ENCODE data around the gene ABCD2.
"Not testable (repeated sequence)": the region's sequence is repeated elsewhere in the genome, so short reads cannot be mapped to it uniquely, and the experiment has no call there.

ABCD2 gene

DNA sequence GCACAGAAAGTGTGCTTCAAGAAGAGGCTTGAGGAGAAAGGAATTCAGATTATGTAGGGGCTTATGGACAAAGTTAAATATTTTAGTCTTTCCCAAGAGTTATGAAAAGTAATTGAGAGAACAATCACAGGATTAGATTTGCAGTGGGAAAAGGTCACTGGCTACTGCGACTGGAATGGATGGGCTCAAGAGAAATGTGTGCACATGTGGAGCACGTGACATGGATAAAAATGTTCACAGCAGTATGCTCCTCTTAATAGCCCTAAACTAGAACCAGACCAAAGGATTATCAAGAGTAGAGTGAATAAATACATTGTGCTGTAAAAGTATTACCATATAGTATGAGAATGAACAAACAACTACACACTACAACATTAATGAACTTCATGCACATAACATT is 78.1 kb downstream of the ABCD2 start:
- Histone ChIP-seq H3K9me3 (peaks cover 3% of the 10 kb centered on the region; the same call in 1 of the 2 replicates), H3K36me3 (no peaks in the 10 kb centered on the region), H3K27me3 (no peaks in the 10 kb centered on the region), H3K4me1 (peaks cover 13% of the 10 kb centered on the region), H3K4me3 (ENCODE audit: low read depth, low read length) (no peak overlapping the region)
- no peak for DNase-seq
- no peak for TF ChIP-seq CTCF (IDR thresholded peaks at IDR 0.05; ENCODE audit: low read depth, low read length)

DNA sequence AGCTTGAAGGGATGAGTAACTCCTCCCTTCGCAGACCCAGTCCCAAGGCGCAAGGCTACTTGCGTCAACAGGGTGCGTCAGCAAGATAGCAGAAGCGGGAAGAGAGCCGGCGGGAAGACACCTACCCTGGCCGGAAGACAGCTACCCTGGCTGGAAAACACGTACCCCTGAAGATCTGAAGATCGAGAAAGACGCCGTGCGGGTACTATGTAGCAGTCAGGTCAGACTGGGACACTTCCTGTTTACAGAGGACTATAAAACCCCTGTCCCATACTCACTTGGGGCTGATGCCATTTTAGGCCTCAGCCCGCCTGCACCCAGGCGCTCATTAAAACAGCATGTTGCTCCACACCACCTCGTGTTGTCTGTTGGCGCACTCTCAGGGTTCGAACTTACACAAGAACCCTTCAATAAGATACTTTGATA is 80.9 kb downstream of the ABCD2 start:
- Histone ChIP-seq H3K9me3 (peaks cover 3% of the 10 kb centered on the region; the same call in 1 of the 2 replicates), H3K4me3 (ENCODE audit: low read depth, low read length) (no peak overlapping the region), H3K36me3 (no peaks in the 10 kb centered on the region), H3K27me3 (no peaks in the 10 kb centered on the region), H3K4me1 (peaks cover 13% of the 10 kb centered on the region)
- no peak for TF ChIP-seq CTCF (IDR thresholded peaks at IDR 0.05; ENCODE audit: low read depth, low read length)
- DNase-seq, result no peak

DNA sequence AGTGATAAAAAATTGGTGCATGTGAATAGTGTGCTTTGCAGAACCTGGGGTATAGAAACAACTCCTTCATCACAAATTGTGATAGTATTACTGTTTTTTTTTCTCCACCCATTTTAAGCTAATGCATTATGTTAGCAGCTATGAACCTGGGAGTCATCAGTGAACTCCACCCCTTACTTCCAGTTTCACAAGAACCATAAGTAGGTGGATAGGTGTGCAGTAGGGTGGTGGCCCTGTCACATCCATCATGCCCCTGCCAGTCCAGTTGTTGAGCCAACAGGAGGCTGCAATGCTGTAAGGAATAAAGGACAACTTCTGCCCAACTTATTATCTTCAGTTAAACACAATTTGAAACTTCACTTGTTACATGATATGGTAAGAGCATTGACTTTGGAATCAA is 85.7 kb downstream of the ABCD2 start:
- DNase-seq, result no peak
- no peak for TF ChIP-seq CTCF (IDR thresholded peaks at IDR 0.05; ENCODE audit: low read depth, low read length)
- no peaks in the 10 kb centered on the region for H3K27me3 ChIP-seq
- H3K4me1 ChIP-seq, result peaks cover 5% of the 10 kb centered on the region; the same call in 1 of the 2 replicates
- H3K9me3 ChIP-seq, result peaks cover under 1% of the 10 kb centered on the region; the same call in 1 of the 2 replicates
- no peak overlapping the region for H3K4me3 ChIP-seq (ENCODE audit: low read depth, low read length)
- H3K36me3 ChIP-seq, result no peaks in the 10 kb centered on the region

DNA sequence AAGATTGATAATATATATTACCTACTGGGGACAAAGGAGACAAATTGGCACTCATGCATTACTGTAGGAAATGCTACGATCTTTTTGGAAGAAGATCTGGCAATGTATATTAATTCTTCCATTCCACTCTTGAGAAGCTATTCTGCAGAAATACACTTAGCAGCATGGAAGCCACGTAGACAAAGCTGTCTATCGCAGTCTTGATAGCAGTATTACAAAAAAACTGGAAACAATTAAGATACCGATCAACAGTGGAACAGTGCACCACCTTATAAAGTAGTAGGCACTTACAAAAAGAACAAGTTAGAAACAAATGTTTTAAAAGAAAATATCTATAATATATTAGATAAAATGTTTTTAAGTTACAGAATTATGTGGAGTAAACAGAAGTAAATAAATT is 87.2 kb downstream of the ABCD2 start:
- Histone ChIP-seq H3K36me3 (no peaks in the 10 kb centered on the region), H3K4me3 (ENCODE audit: low read depth, low read length) (no peak overlapping the region), H3K9me3 (no peaks in the 10 kb centered on the region), H3K4me1 (peaks cover 4% of the 10 kb centered on the region; the same call in 1 of the 2 replicates), H3K27me3 (no peaks in the 10 kb centered on the region)
- TF ChIP-seq CTCF (IDR thresholded peaks at IDR 0.05; ENCODE audit: low read depth, low read length), result no peak
- DNase-seq, result no peak

DNA sequence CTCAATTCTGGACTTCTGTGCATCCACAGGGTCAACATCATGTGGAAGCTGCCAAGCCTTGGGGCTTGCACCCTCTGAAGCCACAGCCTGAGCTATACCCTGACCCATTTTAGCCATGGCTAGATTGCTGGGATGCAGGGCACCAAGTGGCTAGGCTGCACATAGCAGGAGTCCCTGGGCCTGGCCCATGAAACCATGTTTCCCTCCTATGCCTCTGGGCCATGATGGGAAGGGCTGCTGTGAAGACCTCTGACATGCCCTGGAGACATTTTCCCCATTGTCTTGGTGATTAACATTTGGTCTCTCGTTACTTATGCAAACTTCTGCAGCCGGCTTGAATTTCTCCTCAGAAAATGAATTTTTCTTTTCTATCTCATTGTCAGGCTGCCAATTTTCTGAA is 92.6 kb downstream of the ABCD2 start:
- no peak for TF ChIP-seq CTCF (IDR thresholded peaks at IDR 0.05; ENCODE audit: low read depth, low read length)
- H3K4me3 ChIP-seq (ENCODE audit: low read depth, low read length), result no peak overlapping the region
- no peaks in the 10 kb centered on the region for H3K27me3 ChIP-seq
- no peaks in the 10 kb centered on the region for H3K4me1 ChIP-seq
- no peaks in the 10 kb centered on the region for H3K36me3 ChIP-seq
- no peak for DNase-seq
- peaks cover 4% of the 10 kb centered on the region for H3K9me3 ChIP-seq

DNA sequence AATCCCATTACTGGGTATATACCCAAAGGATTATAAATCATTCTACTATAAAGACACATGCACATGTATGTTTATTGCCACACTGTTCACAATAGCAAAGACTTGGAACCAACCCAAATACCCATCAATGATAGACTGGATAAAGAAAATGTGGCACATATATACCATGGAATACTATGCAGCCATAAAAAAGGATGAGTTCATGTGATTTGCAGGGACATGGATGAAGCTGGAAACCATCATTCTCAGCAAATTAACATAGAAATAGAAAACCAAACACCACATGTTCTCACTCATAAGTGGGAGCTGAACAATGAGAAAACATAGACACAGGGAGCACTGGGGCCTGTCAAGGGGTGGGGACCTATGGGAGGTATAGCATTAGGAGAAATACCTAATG is 97.4 kb downstream of the ABCD2 start:
- not testable (repeated sequence) for H3K36me3 ChIP-seq, DNase-seq, H3K27me3 ChIP-seq

DNA sequence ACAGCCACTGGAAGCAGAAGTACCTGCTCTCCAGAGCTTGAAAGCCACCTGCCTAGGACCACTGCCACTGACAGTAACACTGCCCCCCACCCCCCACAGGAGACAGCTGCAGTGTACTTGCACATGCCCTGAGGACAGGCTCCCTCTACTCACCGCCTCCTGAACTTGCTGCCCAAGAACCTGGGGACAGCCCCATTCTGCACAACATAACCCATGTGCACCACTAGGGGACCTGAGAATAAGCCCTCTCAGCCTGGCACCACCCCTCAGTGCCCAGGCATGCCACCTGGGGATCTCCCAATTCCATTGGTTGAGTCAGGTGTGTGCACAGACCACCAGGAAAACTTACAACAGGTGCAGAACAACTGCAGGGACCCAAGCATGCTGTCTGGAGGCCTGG is 109.6 kb downstream of the ABCD2 start:
- Histone ChIP-seq H3K9me3 (0 out of 2 replicates have a peak, but pooled peaks cover 5% of the 10 kb centered on the region), H3K4me3 (ENCODE audit: low read depth, low read length) (no peak overlapping the region), H3K36me3 (no peaks in the 10 kb centered on the region), H3K4me1 (no peaks in the 10 kb centered on the region), H3K27me3 (no peaks in the 10 kb centered on the region)
- no peak for DNase-seq
- TF ChIP-seq CTCF (IDR thresholded peaks at IDR 0.05; ENCODE audit: low read depth, low read length), result no peak

More for the DNA sequence above, 97.4 kb downstream of the ABCD2 start:
- not testable (repeated sequence) for H3K9me3 ChIP-seq; H3K4me3 ChIP-seq (ENCODE audit: low read depth, low read length); H3K4me1 ChIP-seq

Measured in BE2C (cell line).